HEK293 (cell line): ENCODE measurements around the gene MRGPRE.

Experiments
- CTCF ChIA-PET: fragments of 350-600 bp; formaldehyde crosslinking; extraction: SDS; loops from one replicate; lab custom pipeline; 2021; ENCODE audit warnings: antibody characterized with exemption; lab: Yijun Ruan, JAX
- POLR2A ChIA-PET: fragments of 300-600 bp; formaldehyde crosslinking; extraction: SDS; loops from one replicate; lab custom pipeline; 2020; ENCODE audit warnings: antibody characterized with exemption, inconsistent platforms; lab: Yijun Ruan, JAX
- H3K27ac ChIP-seq: fragments of 200-500 bp; sonication (Bioruptor generic); 2 replicates; pipeline ENCODE4 v1.5.1; 2014; ENCODE audit warnings: low read depth, low read length, control low read depth, inconsistent platforms; ENCODE audit errors: extremely low read depth
- H3K36me3 ChIP-seq, 2 experiments: fragments of 200-500 bp in 1 of 2; sonication (Bioruptor generic) in 1 of 2; 1 replicate in 1 of 2; 2 replicates in 1 of 2; pipeline ENCODE4 v1.5.1; 2014 to 2017; ENCODE audit warnings: inconsistent platforms in 2 of 2, low read length in 2 of 2; ENCODE audit not compliant: control insufficient read depth in 2 of 2, insufficient read depth in 1 of 2
- H3K4me1 ChIP-seq: fragments of 200-500 bp; sonication (Bioruptor generic); 2 replicates; pipeline ENCODE4 v1.5.1; 2014; ENCODE audit warnings: mild to moderate bottlenecking, low read length, inconsistent platforms; ENCODE audit not compliant: control insufficient read depth, insufficient read depth
- H3K4me3 ChIP-seq: 2 replicates; pipeline ENCODE4 v1.5.1; 2011; ENCODE audit warnings: low read depth, mild to moderate bottlenecking, control low read depth, low read length, moderate library complexity
- H3K9me3 ChIP-seq: fragments of 200-500 bp; sonication (Bioruptor generic); 2 replicates; pipeline ENCODE4 v1.5.1; 2014; ENCODE audit warnings: low read depth, low read length, inconsistent platforms; ENCODE audit not compliant: control insufficient read depth, insufficient read depth
- GLI2 ChIP-seq: fragments of 450-650 bp; formaldehyde crosslinking; IDR thresholded peaks from 2 replicates; pipeline ENCODE4; 2017; ENCODE audit warnings: missing biosample characterization, missing genetic modification characterization, low read depth, borderline replicate concordance
- HOXD13 ChIP-seq: sonication (generic); formaldehyde crosslinking; IDR thresholded peaks from 2 replicates; pipeline ENCODE4 v1.8.0; 2022; ENCODE audit warnings: missing genetic modification reagents, borderline replicate concordance
- KLF10 ChIP-seq: fragments of 450-650 bp; IDR thresholded peaks from 2 replicates; pipeline ENCODE4 v1.5.1; 2018; ENCODE audit warnings: missing biosample characterization, mild to moderate bottlenecking, missing genetic modification characterization
- KLF8 ChIP-seq: fragments of 450-650 bp; formaldehyde crosslinking; IDR thresholded peaks from 2 replicates; pipeline ENCODE4 v1.5.1; 2016; ENCODE audit warnings: missing biosample characterization, missing genetic modification characterization
- TCF7L2 ChIP-seq: IDR thresholded peaks from 2 replicates; pipeline ENCODE4 v1.6.1; 2011; ENCODE audit warnings: low read depth, mild to moderate bottlenecking, inconsistent platforms, low read length, moderate library complexity, borderline replicate concordance
- ZBTB44 ChIP-seq: fragments of 450-650 bp; IDR thresholded peaks from 2 replicates; pipeline ENCODE4 v1.5.1; 2018; ENCODE audit warnings: missing biosample characterization, mild to moderate bottlenecking, missing genetic modification characterization
- ZFHX2 ChIP-seq: fragments of 450-650 bp; formaldehyde crosslinking; conservative IDR thresholded peaks from 2 replicates; pipeline ENCODE4 v1.5.1; 2016; ENCODE audit warnings: missing biosample characterization, missing genetic modification characterization
- ZFP69B ChIP-seq: fragments of 450-650 bp; formaldehyde crosslinking; IDR thresholded peaks from 2 replicates; pipeline ENCODE4 v1.5.1; 2016; ENCODE audit warnings: missing biosample characterization, missing genetic modification characterization
- ZNF140 ChIP-seq: fragments of 450-650 bp; formaldehyde crosslinking; IDR thresholded peaks from 2 replicates; pipeline ENCODE4 v1.5.1; 2016; ENCODE audit warnings: missing biosample characterization, missing genetic modification characterization
- ZNF175 ChIP-seq: fragments of 450-650 bp; formaldehyde crosslinking; IDR thresholded peaks from 2 replicates; pipeline ENCODE4 v1.5.1; 2016; ENCODE audit warnings: missing biosample characterization, missing genetic modification characterization
- ZNF433 ChIP-seq: fragments of 450-650 bp; formaldehyde crosslinking; IDR thresholded peaks from 2 replicates; pipeline ENCODE4 v1.5.1; 2016; ENCODE audit warnings: missing biosample characterization, missing genetic modification characterization, low read depth
- ZNF560 ChIP-seq: fragments of 450-650 bp; formaldehyde crosslinking; IDR thresholded peaks from 2 replicates; pipeline ENCODE4 v1.5.1; 2017; ENCODE audit warnings: missing biosample characterization, missing genetic modification characterization, borderline replicate concordance
- ZNF626 ChIP-seq: fragments of 450-650 bp; sonication (Bioruptor Pico); formaldehyde crosslinking; IDR thresholded peaks from 2 replicates; pipeline ENCODE4 v1.5.1; 2018; ENCODE audit warnings: missing biosample characterization, missing genetic modification characterization, inconsistent platforms
- ZNF660 ChIP-seq: fragments of 450-650 bp; IDR thresholded peaks from 2 replicates; pipeline ENCODE4 v1.5.1; 2018; ENCODE audit warnings: missing biosample characterization, mild to moderate bottlenecking, missing genetic modification characterization
- ZNF670 ChIP-seq: fragments of 450-650 bp; formaldehyde crosslinking; IDR thresholded peaks from 2 replicates; pipeline ENCODE4 v1.5.1; 2016; ENCODE audit warnings: missing biosample characterization, missing genetic modification characterization, low read depth
- ZNF747 ChIP-seq: fragments of 450-650 bp; formaldehyde crosslinking; IDR thresholded peaks from 2 replicates; pipeline ENCODE4 v1.5.1; 2016; ENCODE audit warnings: missing biosample characterization, missing genetic modification characterization
- ZNF776 ChIP-seq: fragments of 450-650 bp; formaldehyde crosslinking; IDR thresholded peaks from 2 replicates; pipeline ENCODE4 v1.5.0; 2017; ENCODE audit warnings: missing biosample characterization, missing genetic modification characterization, borderline replicate concordance
- ZNF777 ChIP-seq: fragments of 450-650 bp; formaldehyde crosslinking; IDR thresholded peaks from 2 replicates; pipeline ENCODE4 v1.5.1; 2017; ENCODE audit warnings: missing biosample characterization, missing genetic modification characterization, borderline replicate concordance
- ZNF791 ChIP-seq: fragments of 450-650 bp; formaldehyde crosslinking; IDR thresholded peaks from 2 replicates; pipeline ENCODE4 v1.5.1; 2016; ENCODE audit warnings: missing biosample characterization, missing genetic modification characterization
- ZSCAN23 ChIP-seq: fragments of 450-650 bp; formaldehyde crosslinking; IDR thresholded peaks from 2 replicates; pipeline ENCODE4 v1.5.1; 2016; ENCODE audit warnings: missing biosample characterization, missing genetic modification characterization
- ZSCAN4 ChIP-seq: fragments of 450-650 bp; formaldehyde crosslinking; IDR thresholded peaks from 2 replicates; pipeline ENCODE4 v1.5.1; 2017; ENCODE audit warnings: missing biosample characterization, missing genetic modification characterization
- ZXDB ChIP-seq: fragments of 450-650 bp; formaldehyde crosslinking; IDR thresholded peaks from 2 replicates; pipeline ENCODE4 v1.5.1; 2016; ENCODE audit warnings: missing biosample characterization, missing genetic modification characterization
- TF ChIP-seq, protein P1 (sequence below): fragments of 450-650 bp; formaldehyde crosslinking; IDR thresholded peaks from 2 replicates; pipeline ENCODE4 v1.5.1; 2016; ENCODE audit warnings: missing biosample characterization, missing genetic modification characterization

The MRGPRE gene

DNA sequence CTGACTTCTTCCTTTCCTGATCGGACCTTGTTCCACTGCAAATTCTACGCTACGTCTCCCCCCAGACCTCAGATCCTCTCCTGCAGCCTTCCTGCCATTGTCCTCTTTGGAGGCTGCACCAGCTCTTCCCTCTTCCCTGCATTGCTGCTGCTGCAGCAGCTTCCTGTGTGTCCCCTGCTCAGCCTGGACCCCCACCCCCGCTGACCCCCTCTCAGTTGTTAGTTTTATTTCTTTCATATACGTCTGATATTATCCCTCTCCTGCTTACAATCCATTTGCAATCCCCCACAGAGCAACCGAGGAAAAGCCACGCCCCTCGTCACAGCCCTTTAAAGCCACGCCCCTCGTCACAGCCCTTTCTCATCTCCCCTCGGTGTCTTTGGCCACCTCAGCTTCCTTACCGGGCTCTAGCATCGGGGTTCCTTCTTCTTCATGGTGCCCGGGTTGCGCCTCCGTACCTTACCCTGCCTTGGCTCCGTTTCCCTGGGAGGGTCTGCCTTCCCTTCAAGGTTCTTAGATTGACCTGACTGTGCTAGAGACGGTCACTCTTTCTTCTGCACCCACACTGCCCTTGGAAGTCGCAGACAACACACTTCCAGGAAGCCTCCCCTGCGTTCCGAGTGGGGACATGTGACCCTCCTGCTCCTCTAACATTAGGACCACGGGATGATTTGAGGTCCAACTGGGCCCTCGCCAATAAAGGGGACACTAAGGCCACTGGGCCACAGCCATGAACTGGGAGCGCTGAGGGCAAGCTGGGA, 18.4 kb downstream of the MRGPRE start (continued):
- TF ChIP-seq ZSCAN4 (tag by site-specific recombination), result no peak

DNA sequence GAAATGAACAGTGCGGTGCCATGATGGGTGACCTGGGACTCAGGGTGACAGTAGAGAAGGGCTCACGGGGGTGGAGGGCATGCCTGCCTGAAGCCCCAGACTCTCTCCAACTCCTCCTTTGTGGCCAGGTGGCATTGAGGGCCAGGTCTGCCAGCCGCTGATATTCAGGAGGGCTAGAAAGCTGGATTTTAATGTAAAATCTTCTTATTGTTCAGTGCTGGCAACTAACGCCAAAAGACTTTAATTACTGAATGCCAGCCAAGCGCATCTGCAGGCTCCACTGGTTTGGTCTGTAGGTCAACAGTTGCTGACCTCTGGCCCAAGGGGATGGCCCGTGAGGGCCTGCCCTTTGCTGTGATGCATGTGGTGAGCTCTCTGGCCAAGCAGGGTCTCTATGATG, 23.9 kb downstream of the MRGPRE start:
- H3K27ac ChIP-seq, result no peak overlapping the region
- TF ChIP-seq ZNF175 (tag by site-specific recombination) (no peak), ZNF776 (no peak), ZXDB (tag by site-specific recombination) (no peak), GLI2 (tag by site-specific recombination) (no peak), ZNF660 (tag by site-specific recombination) (no peak), TCF7L2 (no peak), ZFP69B (tag by site-specific recombination) (no peak), ZSCAN23 (tag by site-specific recombination) (no peak), ZNF626 (no peak), HOXD13 (CRISPR knock-in tag) (no peak), ZNF560 (tag by site-specific recombination) (no peak), ZBTB44 (tag by site-specific recombination) (no peak), ZNF140 (no peak), ZNF433 (tag by site-specific recombination) (no peak), ZNF777 (no peak), KLF8 (no peak)
- TF ChIP-seq, protein P1, sequence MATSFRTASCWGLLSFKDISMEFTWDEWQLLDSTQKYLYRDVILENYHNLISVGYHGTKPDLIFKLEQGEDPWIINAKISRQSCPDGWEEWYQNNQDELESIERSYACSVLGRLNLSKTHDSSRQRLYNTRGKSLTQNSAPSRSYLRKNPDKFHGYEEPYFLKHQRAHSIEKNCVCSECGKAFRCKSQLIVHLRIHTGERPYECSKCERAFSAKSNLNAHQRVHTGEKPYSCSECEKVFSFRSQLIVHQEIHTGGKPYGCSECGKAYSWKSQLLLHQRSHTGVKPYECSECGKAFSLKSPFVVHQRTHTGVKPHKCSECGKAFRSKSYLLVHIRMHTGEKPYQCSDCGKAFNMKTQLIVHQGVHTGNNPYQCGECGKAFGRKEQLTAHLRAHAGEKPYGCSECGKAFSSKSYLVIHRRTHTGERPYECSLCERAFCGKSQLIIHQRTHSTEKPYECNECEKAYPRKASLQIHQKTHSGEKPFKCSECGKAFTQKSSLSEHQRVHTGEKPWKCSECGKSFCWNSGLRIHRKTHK (tag by site-specific recombination), result no peak
- H3K4me3 ChIP-seq, result no peak overlapping the region
- no peaks in the 10 kb centered on the region for H3K9me3 ChIP-seq
- no peaks in the 10 kb centered on the region for H3K36me3 ChIP-seq
- no peaks in the 10 kb centered on the region for H3K4me1 ChIP-seq
- POLR2A ChIA-PET, result no interaction called here
- CTCF ChIA-PET, result interaction anchor here (1.0 to 1.6 kb wide), 2 partner anchors 13 to 233 kb away, joined by 3 to 7 read pairs; no protein-coding TSS in a partner anchor

DNA sequence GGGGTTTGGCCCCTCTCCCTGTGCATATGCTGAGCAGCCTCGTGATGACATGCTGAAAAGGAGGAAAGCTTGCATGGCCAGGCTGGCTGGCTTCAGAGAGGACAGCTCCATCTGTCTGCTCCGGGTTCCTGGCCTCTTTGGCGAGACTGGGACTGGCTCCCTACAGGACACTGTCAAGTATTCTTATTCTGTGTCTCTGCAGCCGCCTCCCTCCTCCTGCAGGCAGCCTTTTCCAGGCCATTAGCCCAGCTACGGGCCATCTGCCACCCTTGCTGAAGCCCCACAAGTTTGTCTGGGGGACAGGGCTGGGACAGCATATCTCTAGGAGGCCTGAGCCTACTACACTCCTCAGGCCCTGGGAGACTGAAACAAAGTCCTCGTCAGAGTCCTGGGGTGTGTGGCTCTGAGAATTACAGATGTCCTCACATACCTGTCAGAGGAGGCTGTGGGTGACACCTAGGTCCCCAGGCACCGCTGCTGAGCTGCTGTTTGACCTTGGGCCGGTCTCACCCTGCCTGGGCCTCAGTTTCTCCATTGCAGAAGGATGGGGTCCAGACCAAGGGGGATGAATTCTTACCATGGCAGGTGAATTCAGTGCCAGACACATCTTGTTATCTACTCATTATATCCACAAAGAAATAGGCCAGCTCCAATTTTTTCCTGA, 24.6 kb downstream of the MRGPRE start:
- TF ChIP-seq ZNF747 (tag by site-specific recombination), result no peak
- TF ChIP-seq ZNF670 (tag by site-specific recombination), result no peak
- no peak for TF ChIP-seq KLF10 (tag by site-specific recombination)
- TF ChIP-seq ZNF791 (tag by site-specific recombination), result no peak
- TF ChIP-seq ZFHX2 (tag by site-specific recombination), result no peak
- TF ChIP-seq, all 188 proteins: peak for 0
- Histone ChIP-seq H3K27ac (no peak overlapping the region), H3K36me3 (no peaks in the 10 kb centered on the region), H3K4me1 (no peaks in the 10 kb centered on the region), H3K4me3 (no peak overlapping the region), H3K9me3 (no peaks in the 10 kb centered on the region)
- POLR2A ChIA-PET, result no interaction called here
- CTCF ChIA-PET, result interaction anchor here (1.6 kb wide), 1 partner anchor 12 kb away, joined by 7 read pairs; no protein-coding TSS in a partner anchor
